Measurements from ENCODE around the gene RNASEH2A. TPM values are rescaled to one million over a fixed set of nuclear protein-coding genes. Genes with fewer than 3 reads are reported as not detected.
A peak's percentile ranks its signal among the peaks of the same experiment; 100 is the strongest.
"Not testable (repeated sequence)": the region's sequence is repeated elsewhere in the genome, so short reads cannot be mapped to it uniquely, and the experiment has no call there.

RNASEH2A gene
- total RNA-seq, 1 experiment from 2014 or later, result 219 TPM

DNA sequence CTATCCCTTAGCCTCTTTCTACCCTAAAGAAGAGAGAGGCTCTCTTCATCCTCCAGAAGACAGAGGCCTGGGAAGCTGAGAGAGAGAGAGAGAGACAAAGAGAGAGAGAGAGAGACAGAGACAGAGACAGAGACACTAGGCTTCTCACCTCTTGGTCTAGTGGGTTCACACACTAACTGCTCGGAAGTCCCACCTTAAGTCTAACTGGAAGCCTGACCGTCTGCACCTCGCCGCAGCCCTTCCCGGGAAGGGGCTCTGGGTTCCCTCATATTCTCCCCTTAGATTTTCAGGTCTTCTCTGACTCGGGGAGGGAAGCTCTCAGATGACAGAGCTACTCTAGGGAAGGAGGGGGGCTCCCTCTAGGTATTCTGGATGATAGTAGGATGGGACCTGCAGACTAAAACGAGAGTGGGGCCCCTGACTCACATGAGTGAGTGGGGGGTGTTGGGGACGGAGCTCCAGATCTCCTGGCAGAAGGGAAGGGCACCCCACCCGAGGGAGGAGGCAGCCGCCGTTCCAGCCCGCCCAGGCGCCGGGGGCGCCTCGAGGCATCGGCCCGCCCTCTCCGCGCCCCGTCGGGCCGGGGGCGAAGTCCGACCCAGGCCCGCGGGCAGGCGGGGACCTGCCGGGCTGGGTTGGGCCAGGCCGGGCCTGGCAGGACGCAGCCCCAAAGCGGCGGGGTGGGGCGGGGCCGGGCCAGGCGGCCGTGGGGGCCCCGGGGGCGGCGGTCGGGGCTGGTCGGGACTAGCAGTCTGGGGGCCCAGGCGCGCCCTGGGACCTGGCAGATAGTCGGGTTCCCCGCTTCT, 17.1 kb upstream of the RNASEH2A start:
- no peaks in the 10 kb centered on the region for H3K9me3 ChIP-seq
- H3K36me3 ChIP-seq, result peaks cover 16% of the 10 kb centered on the region
- no peaks in the 10 kb centered on the region for H3K27me3 ChIP-seq
- no peak for DNase-seq
- peak overlapping the region; percentile 89 for H3K4me3 ChIP-seq

DNA sequence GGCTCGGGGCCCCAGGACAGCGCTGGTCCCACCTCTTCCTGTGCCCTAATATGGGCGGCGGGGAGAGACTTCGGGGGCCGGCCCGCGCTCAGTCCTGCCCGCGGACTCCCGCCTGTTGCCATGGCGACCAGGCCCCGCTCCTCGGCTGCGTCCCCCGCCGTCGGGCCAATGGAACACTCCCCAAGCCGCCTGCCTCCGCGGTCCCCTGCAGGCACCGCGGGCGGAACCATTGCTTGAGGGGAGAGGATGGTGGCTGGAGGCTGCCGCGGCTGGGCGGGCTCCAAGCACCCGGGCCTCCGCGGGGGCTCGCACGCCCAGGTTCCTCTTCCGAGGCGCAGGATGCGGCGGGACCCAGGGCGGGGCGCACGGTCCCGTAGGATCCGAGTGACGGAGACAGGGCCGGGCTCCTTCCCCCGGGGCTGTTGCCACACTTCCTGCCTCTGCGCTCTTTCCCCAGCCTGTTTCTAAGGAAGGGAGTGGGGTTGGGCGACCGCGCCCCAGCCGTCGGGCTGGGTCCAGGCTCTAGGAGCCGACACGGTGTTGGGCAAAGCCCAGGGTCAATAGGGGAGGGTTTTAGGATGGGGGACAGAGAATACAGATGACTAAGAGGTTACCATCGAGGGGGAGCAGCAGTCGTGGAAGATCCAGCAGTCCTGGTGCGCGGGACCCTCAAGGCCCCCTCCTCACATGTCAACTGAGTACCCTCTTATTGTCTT, 16.3 kb upstream of the RNASEH2A start:
- peaks cover 16% of the 10 kb centered on the region for H3K36me3 ChIP-seq
- H3K4me3 ChIP-seq, result peak overlapping the region; percentile 89
- no peaks in the 10 kb centered on the region for H3K27me3 ChIP-seq
- no peaks in the 10 kb centered on the region for H3K9me3 ChIP-seq
- peak; percentile 100 for DNase-seq

DNA sequence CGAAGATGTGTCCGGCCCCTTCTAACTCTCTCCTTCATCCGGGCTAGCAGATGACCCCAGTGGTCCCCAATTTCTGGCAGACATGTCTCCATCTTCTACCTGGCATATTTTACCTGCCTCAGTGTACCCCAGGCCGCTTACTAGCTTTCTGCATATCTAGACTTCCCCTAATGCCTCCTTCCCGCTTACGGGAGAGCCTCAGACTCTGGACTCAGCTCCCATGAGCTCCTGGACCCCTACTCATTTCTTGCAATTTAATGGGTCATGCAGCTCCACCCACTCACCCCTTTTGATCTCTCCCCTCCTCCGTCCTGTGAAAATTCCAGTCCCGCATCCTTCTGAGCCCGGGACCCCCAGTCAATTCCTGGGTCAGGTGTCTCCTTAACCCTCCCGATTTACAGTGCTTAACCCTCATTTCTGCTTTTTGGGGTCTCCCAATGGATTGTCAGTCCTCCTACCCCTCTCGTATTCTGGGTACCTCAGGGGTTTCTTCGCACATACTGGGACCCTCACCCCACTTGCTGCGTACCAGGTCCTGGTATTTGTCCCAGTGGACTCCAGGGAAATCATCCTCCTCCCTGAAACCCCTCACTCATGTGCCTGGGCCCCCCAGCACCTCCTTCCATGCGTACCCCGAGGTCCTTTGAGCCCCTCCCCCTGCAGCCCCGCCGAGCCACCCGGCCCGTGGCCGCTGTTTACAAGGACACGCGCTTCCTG, 15.6 kb upstream of the RNASEH2A start:
- DNase-seq, result no peak
- H3K36me3 ChIP-seq, result peaks cover 16% of the 10 kb centered on the region
- H3K27me3 ChIP-seq, result no peaks in the 10 kb centered on the region
- no peaks in the 10 kb centered on the region for H3K9me3 ChIP-seq
- peak overlapping the region; percentile 89 for H3K4me3 ChIP-seq

DNA sequence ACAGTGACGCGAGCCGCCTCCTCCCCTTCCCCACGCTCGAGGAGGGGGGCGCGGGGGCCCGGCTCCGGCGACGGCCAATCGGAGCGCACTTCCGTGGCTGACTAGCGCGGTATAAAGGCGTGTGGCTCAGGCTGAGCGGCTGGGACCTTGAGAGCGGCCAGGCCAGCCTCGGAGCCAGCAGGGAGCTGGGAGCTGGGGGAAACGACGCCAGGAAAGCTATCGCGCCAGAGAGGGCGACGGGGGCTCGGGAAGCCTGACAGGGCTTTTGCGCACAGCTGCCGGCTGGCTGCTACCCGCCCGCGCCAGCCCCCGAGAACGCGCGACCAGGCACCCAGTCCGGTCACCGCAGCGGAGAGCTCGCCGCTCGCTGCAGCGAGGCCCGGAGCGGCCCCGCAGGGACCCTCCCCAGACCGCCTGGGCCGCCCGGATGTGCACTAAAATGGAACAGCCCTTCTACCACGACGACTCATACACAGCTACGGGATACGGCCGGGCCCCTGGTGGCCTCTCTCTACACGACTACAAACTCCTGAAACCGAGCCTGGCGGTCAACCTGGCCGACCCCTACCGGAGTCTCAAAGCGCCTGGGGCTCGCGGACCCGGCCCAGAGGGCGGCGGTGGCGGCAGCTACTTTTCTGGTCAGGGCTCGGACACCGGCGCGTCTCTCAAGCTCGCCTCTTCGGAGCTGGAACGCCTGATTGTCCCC, 14.9 kb upstream of the RNASEH2A start, which contains the start of gene JUNB:
TSS of gene JUNB (plus strand) at position 142 of the 706 bp plus-strand sequence. CDS start at position 428, 286 bp downstream.
- DNase-seq, result peak; percentile 100
- Histone ChIP-seq H3K4me3 (peak within 1 kb of the TSS; percentile 89), H3K36me3 (peaks cover 16% of the 10 kb centered on the region), H3K27me3 (no peaks in the 10 kb centered on the region), H3K9me3 (no peaks in the 10 kb centered on the region)

GRCh38 chr19:12792051-12792852, 14.1 kb upstream of the RNASEH2A start:
- no peaks in the 10 kb centered on the region for H3K9me3 ChIP-seq
- peak; percentile 85 for DNase-seq
- peaks cover 16% of the 10 kb centered on the region for H3K36me3 ChIP-seq

GRCh38 chr19:12792853-12793289, 13.5 kb upstream of the RNASEH2A start:
- H3K27me3 ChIP-seq, result no peaks in the 10 kb centered on the region
- no peak for DNase-seq
- H3K9me3 ChIP-seq, result no peaks in the 10 kb centered on the region
- H3K36me3 ChIP-seq, result peaks cover 16% of the 10 kb centered on the region
- H3K4me3 ChIP-seq, result peak overlapping the region; percentile 89

More at GRCh38 chr19:12792051-12792852, 14.1 kb upstream of the RNASEH2A start:
- Histone ChIP-seq H3K4me3 (peak overlapping the region; percentile 89), H3K27me3 (no peaks in the 10 kb centered on the region)

GRCh38 chr19:12793290-12794195, 12.8 kb upstream of the RNASEH2A start:
- Histone ChIP-seq H3K36me3 (peaks cover 16% of the 10 kb centered on the region), H3K27me3 (no peaks in the 10 kb centered on the region), H3K9me3 (no peaks in the 10 kb centered on the region), H3K4me3 (peak overlapping the region; percentile 89)
- peak; percentile 100 for DNase-seq

- Histone ChIP-seq H3K27me3 (no peaks in the 10 kb centered on the region), H3K4me3 (peak overlapping the region; percentile 89), H3K9me3 (no peaks in the 10 kb centered on the region), H3K36me3 (peaks cover 16% of the 10 kb centered on the region)
- DNase-seq, result no peak
These were observed 12.0 kb upstream of the RNASEH2A start for GRCh38 chr19:12794196-12794941.

- no peak for DNase-seq
- H3K27me3 ChIP-seq, result no peaks in the 10 kb centered on the region
These were observed 11.4 kb upstream of the RNASEH2A start for GRCh38 chr19:12794971-12795381.

GRCh38 chr19:12796146-12797071, 10.0 kb upstream of the RNASEH2A start:
- no peaks in the 10 kb centered on the region for H3K9me3 ChIP-seq
- H3K4me3 ChIP-seq, result no peak overlapping the region
- peak; percentile 81 for DNase-seq
- no peaks in the 10 kb centered on the region for H3K27me3 ChIP-seq
- peaks cover 33% of the 10 kb centered on the region for H3K36me3 ChIP-seq

More at GRCh38 chr19:12794971-12795381, 11.4 kb upstream of the RNASEH2A start:
- H3K4me3 ChIP-seq, result no peak overlapping the region
- H3K9me3 ChIP-seq, result no peaks in the 10 kb centered on the region
- peaks cover 22% of the 10 kb centered on the region for H3K36me3 ChIP-seq

DNA sequence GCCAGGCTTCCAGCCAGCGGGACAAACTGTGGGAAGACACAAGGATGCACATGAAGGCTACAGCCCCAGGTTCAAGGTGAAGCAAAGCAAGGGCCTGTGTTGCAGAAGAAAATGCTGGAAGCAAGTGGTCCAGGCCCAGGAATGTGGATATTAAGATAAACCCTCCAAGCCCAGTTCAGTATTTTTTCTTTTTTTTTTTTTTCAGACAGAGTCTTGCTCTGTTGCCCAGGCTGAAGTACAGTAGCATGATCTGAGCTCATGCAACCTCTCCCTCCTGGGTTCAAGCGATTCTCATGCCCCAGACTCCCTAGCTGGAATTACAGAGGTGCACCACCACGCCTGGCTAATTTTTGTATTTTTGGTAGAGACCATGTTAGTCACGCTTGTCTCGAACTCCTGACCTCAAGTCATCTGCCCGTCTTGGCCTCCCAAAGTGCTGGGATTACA, 9.2 kb upstream of the RNASEH2A start:
- DNase-seq, result no peak
- H3K27me3 ChIP-seq, result no peaks in the 10 kb centered on the region
- no peak overlapping the region for H3K4me3 ChIP-seq
- peaks cover 29% of the 10 kb centered on the region for H3K36me3 ChIP-seq
- H3K9me3 ChIP-seq, result no peaks in the 10 kb centered on the region

DNA sequence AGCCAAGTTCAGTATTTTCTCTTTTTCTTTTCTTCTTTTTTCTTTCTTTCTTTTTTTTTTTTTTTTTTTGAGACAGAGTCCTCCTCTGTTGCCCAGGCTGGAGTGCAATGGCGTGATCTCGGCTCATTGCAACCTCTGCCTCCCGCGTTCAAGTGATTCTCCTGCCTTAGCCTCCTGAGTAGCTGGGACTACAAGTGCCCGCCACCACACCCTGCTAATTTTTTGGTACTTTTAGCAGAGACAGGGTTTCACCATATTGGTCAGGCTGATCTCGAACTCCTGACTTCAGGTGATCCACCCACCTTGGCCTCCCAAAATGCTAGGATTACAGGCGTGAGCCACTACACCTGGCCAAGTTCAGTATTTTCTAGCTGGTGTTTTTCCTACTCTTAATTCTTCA, 8.8 kb upstream of the RNASEH2A start:
- H3K4me3 ChIP-seq, H3K27me3 ChIP-seq, H3K9me3 ChIP-seq, DNase-seq: not testable (repeated sequence)
- H3K36me3 ChIP-seq, result peaks cover 25% of the 10 kb centered on the region

- no peak for DNase-seq
- peaks cover 18% of the 10 kb centered on the region for H3K36me3 ChIP-seq
- H3K27me3 ChIP-seq, result no peaks in the 10 kb centered on the region
- no peaks in the 10 kb centered on the region for H3K9me3 ChIP-seq
- H3K4me3 ChIP-seq, result no peak overlapping the region
These were observed 6.5 kb upstream of the RNASEH2A start for GRCh38 chr19:12799742-12800465.
